ENCODE results near the gene MED15. TPM values are rescaled to one million over a fixed set of nuclear protein-coding genes. Genes with fewer than 3 reads are reported as not detected.
A peak's percentile ranks its signal among the peaks of the same experiment; 100 is the strongest.

The MED15 gene
- total RNA-seq, 1 donor from 2014 or later, result 84.5 TPM

GRCh38 chr22:20571078-20571503 lies 63.7 kb downstream of the MED15 start:
- Mint-ChIP-seq H3K36me3 (ENCODE audit: low read depth) (peaks cover 18% of the 10 kb centered on the region), H3K27ac (ENCODE audit: unreplicated experiment) (no peak overlapping the region)
- no peak for DNase-seq (ENCODE audit: low read depth, low spot score)

GRCh38 chr22:20571531-20572007 lies 64.2 kb downstream of the MED15 start:
- Mint-ChIP-seq H3K4me1 (no peaks in the 10 kb centered on the region), H3K36me3 (ENCODE audit: low read depth) (peaks cover 15% of the 10 kb centered on the region), H3K4me3 (no peak overlapping the region), H3K27me3 (ENCODE audit: low read depth) (no peaks in the 10 kb centered on the region), H3K9me3 (no peaks in the 10 kb centered on the region), H3K27ac (ENCODE audit: unreplicated experiment) (no peak overlapping the region)
- peak; percentile 70 for TF ChIP-seq CTCF (conservative IDR thresholded peaks at IDR 0.05)
- peak; percentile 59 for DNase-seq (ENCODE audit: low read depth, low spot score)

More at GRCh38 chr22:20571078-20571503, 63.7 kb downstream of the MED15 start:
- no peaks in the 10 kb centered on the region for H3K4me1 Mint-ChIP-seq
- no peaks in the 10 kb centered on the region for H3K9me3 Mint-ChIP-seq
- TF ChIP-seq CTCF (conservative IDR thresholded peaks at IDR 0.05), result no peak
- no peaks in the 10 kb centered on the region for H3K27me3 Mint-ChIP-seq (ENCODE audit: low read depth)
- H3K4me3 Mint-ChIP-seq, result no peak overlapping the region

GRCh38 chr22:20572132-20572802 lies 64.9 kb downstream of the MED15 start:
- Mint-ChIP-seq H3K36me3 (ENCODE audit: low read depth) (peaks cover 13% of the 10 kb centered on the region), H3K27me3 (ENCODE audit: low read depth) (no peaks in the 10 kb centered on the region), H3K4me3 (no peak overlapping the region), H3K9me3 (no peaks in the 10 kb centered on the region), H3K27ac (ENCODE audit: unreplicated experiment) (no peak overlapping the region), H3K4me1 (no peaks in the 10 kb centered on the region)
- TF ChIP-seq CTCF (conservative IDR thresholded peaks at IDR 0.05), result no peak
- no peak for DNase-seq (ENCODE audit: low read depth, low spot score)

- Mint-ChIP-seq H3K4me1 (no peaks in the 10 kb centered on the region), H3K4me3 (no peak overlapping the region), H3K36me3 (ENCODE audit: low read depth) (peaks cover 15% of the 10 kb centered on the region), H3K27me3 (ENCODE audit: low read depth) (no peaks in the 10 kb centered on the region), H3K9me3 (no peaks in the 10 kb centered on the region), H3K27ac (ENCODE audit: unreplicated experiment) (no peak overlapping the region)
- no peak for DNase-seq (ENCODE audit: low read depth, low spot score)
- no peak for TF ChIP-seq CTCF (conservative IDR thresholded peaks at IDR 0.05)
These were observed 65.9 kb downstream of the MED15 start for GRCh38 chr22:20573176-20573832.

GRCh38 chr22:20573833-20574615 lies 66.6 kb downstream of the MED15 start:
- no peak for TF ChIP-seq CTCF (conservative IDR thresholded peaks at IDR 0.05)
- DNase-seq (ENCODE audit: low read depth, low spot score), result no peak
- H3K27me3 Mint-ChIP-seq (ENCODE audit: low read depth), result no peaks in the 10 kb centered on the region
- no peak overlapping the region for H3K4me3 Mint-ChIP-seq
- no peak overlapping the region for H3K27ac Mint-ChIP-seq (ENCODE audit: unreplicated experiment)
- peaks cover 15% of the 10 kb centered on the region for H3K36me3 Mint-ChIP-seq (ENCODE audit: low read depth)
- no peaks in the 10 kb centered on the region for H3K9me3 Mint-ChIP-seq
- H3K4me1 Mint-ChIP-seq, result no peaks in the 10 kb centered on the region
